Measurements from ENCODE around the gene SLC9A8. TPM values are rescaled to one million over a fixed set of nuclear protein-coding genes. Genes with fewer than 3 reads are reported as not detected.
"Not testable (repeated sequence)": the region's sequence is repeated elsewhere in the genome, so short reads cannot be mapped to it uniquely, and the experiment has no call there.

The SLC9A8 gene
- total RNA-seq, 1 donor from 2014 or later, result 22.3 TPM

- intact Hi-C loops (cut with micrococcal nuclease), result loop anchor here (10.0 kb wide), 1 partner anchor 300 kb away; no protein-coding TSS in a partner anchor
These were observed 32.4 kb downstream of the SLC9A8 start for GRCh38 chr20:49845060-49845459.

GRCh38 chr20:49846206-49846807 lies 33.7 kb downstream of the SLC9A8 start:
- intact Hi-C loops (cut with micrococcal nuclease), result loop anchor here (1.0 to 10.0 kb wide), 2 partner anchors 235 to 302 kb away; no protein-coding TSS in a partner anchor

GRCh38 chr20:49850463-49851230 lies 38.0 kb downstream of the SLC9A8 start:
- intact Hi-C loops (cut with micrococcal nuclease), result no loop called here

GRCh38 chr20:49851231-49851705 lies 38.6 kb downstream of the SLC9A8 start:
- intact Hi-C loops (cut with micrococcal nuclease), result no loop called here

GRCh38 chr20:49851991-49852390 lies 39.4 kb downstream of the SLC9A8 start:
- intact Hi-C loops (cut with micrococcal nuclease), result no loop called here

GRCh38 chr20:49852522-49853080 lies 40.0 kb downstream of the SLC9A8 start:
- intact Hi-C loops (cut with micrococcal nuclease), result no loop called here

GRCh38 chr20:49853640-49854039 lies 41.0 kb downstream of the SLC9A8 start:
- intact Hi-C loops (cut with micrococcal nuclease), result no loop called here

GRCh38 chr20:49854190-49854875 lies 41.7 kb downstream of the SLC9A8 start:
- intact Hi-C loops (cut with micrococcal nuclease), result no loop called here

GRCh38 chr20:49856904-49857303 lies 44.3 kb downstream of the SLC9A8 start:
- intact Hi-C loops (cut with micrococcal nuclease), result no loop called here

- intact Hi-C loops (cut with micrococcal nuclease), result no loop called here
These were observed 45.5 kb downstream of the SLC9A8 start for GRCh38 chr20:49858076-49858585.

GRCh38 chr20:49859011-49859410 lies 46.4 kb downstream of the SLC9A8 start:
- intact Hi-C loops (cut with micrococcal nuclease), result no loop called here

- intact Hi-C loops (cut with micrococcal nuclease), result no loop called here
These were observed 47.2 kb downstream of the SLC9A8 start for GRCh38 chr20:49859807-49860206.

- intact Hi-C loops (cut with micrococcal nuclease), result not testable (repeated sequence)
These were observed 48.6 kb downstream of the SLC9A8 start for GRCh38 chr20:49861232-49861631.

- intact Hi-C loops (cut with micrococcal nuclease), result no loop called here
These were observed 50.1 kb downstream of the SLC9A8 start for GRCh38 chr20:49862607-49863200.

- intact Hi-C loops (cut with micrococcal nuclease), result no loop called here
These were observed 51.0 kb downstream of the SLC9A8 start for GRCh38 chr20:49863666-49864065.

GRCh38 chr20:49865559-49865958 lies 52.9 kb downstream of the SLC9A8 start:
- intact Hi-C loops (cut with micrococcal nuclease), result no loop called here

- intact Hi-C loops (cut with micrococcal nuclease), result no loop called here
These were observed 53.4 kb downstream of the SLC9A8 start for GRCh38 chr20:49866051-49866450.

- intact Hi-C loops (cut with micrococcal nuclease), result no loop called here
These were observed 55.0 kb downstream of the SLC9A8 start for GRCh38 chr20:49867453-49868215.

- intact Hi-C loops (cut with micrococcal nuclease), result no loop called here
These were observed 55.9 kb downstream of the SLC9A8 start for GRCh38 chr20:49868538-49868937.

- intact Hi-C loops (cut with micrococcal nuclease), result no loop called here
These were observed 56.3 kb downstream of the SLC9A8 start for GRCh38 chr20:49868964-49869363.

Data from T-helper 2 cell treated with Interferon-gamma antibody and Interleukin-4, amounts not matched to agents 100 ng/mL and 5 ng/mL, for 36 hours (primary cell).